Measurements from ENCODE around the gene CHCHD3.

- TF ChIP-seq, protein P1, sequence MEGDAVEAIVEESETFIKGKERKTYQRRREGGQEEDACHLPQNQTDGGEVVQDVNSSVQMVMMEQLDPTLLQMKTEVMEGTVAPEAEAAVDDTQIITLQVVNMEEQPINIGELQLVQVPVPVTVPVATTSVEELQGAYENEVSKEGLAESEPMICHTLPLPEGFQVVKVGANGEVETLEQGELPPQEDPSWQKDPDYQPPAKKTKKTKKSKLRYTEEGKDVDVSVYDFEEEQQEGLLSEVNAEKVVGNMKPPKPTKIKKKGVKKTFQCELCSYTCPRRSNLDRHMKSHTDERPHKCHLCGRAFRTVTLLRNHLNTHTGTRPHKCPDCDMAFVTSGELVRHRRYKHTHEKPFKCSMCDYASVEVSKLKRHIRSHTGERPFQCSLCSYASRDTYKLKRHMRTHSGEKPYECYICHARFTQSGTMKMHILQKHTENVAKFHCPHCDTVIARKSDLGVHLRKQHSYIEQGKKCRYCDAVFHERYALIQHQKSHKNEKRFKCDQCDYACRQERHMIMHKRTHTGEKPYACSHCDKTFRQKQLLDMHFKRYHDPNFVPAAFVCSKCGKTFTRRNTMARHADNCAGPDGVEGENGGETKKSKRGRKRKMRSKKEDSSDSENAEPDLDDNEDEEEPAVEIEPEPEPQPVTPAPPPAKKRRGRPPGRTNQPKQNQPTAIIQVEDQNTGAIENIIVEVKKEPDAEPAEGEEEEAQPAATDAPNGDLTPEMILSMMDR (conservative IDR thresholded peaks at IDR 0.05; ENCODE audit: low read length): no peak
- no peak for TF ChIP-seq EZH2phosphoT487 (IDR thresholded peaks at IDR 0.05; ENCODE audit: borderline replicate concordance, low read depth, low read length)
Measured at GRCh38 chr7:132953468-132953867, 128.4 kb downstream of the CHCHD3 start.
